ENCODE data around the gene ARSA. TPM values are rescaled to one million over a fixed set of nuclear protein-coding genes. Genes with fewer than 3 reads are reported as not detected.

ARSA gene
- total RNA-seq: 10 to 100 TPM; 23.3 to 51.8 (median 30.4) TPM

DNA sequence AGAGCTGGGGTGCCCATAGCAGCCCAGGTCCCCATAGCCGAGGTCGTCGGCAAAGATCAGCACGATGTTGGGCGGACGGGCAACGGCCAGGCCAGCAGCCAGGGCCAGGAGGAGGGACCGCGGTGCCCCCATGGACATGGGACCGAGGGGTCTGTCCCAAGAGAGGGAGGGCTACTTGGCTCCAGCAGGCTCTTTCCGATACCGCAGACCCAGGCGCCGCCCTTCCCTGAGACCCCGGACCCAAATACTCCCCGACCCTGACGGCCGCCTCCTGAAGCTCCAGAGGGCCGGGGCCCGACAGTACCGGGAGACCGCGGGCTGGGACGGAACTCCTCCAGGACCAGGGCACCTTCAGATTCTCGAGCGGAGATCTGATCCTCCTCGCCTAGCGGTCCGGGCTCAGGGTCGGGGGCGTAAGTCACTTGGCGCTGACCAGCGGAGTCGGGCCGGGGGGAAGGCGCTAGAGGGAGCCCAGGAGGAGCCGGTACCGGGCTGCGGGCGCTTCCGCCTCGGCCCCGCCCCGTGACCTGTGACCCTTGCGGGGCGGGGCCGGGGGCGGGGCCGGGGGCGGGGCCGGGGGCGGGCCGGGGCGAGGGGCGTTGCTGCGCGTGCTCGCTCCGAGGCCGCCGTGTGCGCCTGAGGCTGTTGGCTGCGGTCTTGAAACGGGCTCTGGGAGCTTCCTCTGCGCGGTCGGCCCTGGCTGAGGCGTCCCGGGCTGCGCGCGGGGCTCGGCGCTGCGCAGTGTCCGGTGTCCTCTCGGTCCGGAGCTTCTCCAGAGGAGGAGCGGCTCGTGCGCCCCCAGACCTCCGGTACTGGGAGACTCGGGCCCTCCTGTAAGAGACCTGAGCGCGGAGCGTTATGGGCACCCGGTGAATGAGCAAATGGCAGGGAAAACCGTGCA lies at the start of gene ARSA:
Gene ARSA (minus strand): TSS at position 511 of the 901 bp plus-strand sequence. CDS start 373 bp downstream, at position 138.
- TF ChIP-seq, protein P1, sequence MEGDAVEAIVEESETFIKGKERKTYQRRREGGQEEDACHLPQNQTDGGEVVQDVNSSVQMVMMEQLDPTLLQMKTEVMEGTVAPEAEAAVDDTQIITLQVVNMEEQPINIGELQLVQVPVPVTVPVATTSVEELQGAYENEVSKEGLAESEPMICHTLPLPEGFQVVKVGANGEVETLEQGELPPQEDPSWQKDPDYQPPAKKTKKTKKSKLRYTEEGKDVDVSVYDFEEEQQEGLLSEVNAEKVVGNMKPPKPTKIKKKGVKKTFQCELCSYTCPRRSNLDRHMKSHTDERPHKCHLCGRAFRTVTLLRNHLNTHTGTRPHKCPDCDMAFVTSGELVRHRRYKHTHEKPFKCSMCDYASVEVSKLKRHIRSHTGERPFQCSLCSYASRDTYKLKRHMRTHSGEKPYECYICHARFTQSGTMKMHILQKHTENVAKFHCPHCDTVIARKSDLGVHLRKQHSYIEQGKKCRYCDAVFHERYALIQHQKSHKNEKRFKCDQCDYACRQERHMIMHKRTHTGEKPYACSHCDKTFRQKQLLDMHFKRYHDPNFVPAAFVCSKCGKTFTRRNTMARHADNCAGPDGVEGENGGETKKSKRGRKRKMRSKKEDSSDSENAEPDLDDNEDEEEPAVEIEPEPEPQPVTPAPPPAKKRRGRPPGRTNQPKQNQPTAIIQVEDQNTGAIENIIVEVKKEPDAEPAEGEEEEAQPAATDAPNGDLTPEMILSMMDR (IDR thresholded peaks at IDR 0.05): no peak
- no peak for TF ChIP-seq POLR2A (IDR thresholded peaks at IDR 0.05)
- peak; percentile 77 to 94 for DNase-seq (ENCODE audit: low spot score in 2 of 2)
- WGBS, 2 donors: 3 to 7% methylated on average over 50 to 58 of the region's 88 CpGs
- intact Hi-C loops (cut with DNase I; ENCODE audit: low total_unique reads): no loop called here
- peak within 1 kb of the TSS; percentile 61 for H3K4me3 ChIP-seq (ENCODE audit: low read depth, poor library complexity, severe bottlenecking)

DNA sequence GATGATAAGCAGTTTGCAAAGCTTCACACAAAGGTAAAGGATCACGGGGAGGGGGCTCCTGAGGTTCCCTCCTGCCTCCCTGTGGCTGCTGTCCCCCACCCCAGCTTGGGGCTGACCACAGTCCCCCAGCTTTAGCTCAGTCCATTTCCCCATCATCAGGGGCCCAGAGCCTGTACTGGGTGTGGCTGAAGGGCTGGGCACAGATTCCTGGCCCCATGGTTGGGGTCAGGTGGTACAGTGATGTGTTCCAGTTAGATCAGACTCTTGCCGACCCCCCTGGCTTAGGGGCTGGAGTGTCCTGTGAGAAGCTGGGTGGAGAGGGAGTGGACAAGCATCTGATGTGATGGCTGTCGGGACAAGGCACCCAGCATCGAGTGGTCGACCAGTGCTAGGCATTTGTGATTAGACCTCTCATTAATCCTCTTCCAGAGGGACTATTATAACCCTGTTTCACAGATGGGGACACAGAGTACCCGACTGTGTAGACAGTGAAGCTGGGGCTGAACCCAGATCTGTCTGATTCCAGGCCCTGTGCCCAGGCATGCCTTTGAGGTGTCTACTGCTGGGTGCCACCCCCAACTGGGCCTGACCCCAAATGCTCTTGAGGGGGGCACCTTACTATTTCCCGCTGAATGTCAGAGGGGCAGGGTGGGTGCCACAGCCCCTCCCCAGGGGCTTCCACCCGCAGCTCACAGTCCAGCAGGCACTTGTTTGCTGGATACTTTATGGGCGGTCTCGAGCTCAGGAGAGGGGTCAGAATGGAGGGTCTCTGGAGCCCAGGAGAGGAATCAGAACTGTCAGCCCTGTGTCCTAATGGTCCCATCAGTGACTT lies 48.9 kb upstream of the ARSA start:
- peak in 1 of 2 donors; percentile 74 for DNase-seq (ENCODE audit: low spot score in 2 of 2)
- H3K4me3 ChIP-seq (ENCODE audit: low read depth, poor library complexity, severe bottlenecking): no peak overlapping the region
- WGBS, 2 donors: 66 to 77% methylated on average over 9 to 10 of the region's 10 CpGs
- intact Hi-C loops (cut with DNase I; ENCODE audit: low total_unique reads): no loop called here
- TF ChIP-seq, protein P1 (IDR thresholded peaks at IDR 0.05): no peak
- TF ChIP-seq POLR2A (IDR thresholded peaks at IDR 0.05): no peak

DNA sequence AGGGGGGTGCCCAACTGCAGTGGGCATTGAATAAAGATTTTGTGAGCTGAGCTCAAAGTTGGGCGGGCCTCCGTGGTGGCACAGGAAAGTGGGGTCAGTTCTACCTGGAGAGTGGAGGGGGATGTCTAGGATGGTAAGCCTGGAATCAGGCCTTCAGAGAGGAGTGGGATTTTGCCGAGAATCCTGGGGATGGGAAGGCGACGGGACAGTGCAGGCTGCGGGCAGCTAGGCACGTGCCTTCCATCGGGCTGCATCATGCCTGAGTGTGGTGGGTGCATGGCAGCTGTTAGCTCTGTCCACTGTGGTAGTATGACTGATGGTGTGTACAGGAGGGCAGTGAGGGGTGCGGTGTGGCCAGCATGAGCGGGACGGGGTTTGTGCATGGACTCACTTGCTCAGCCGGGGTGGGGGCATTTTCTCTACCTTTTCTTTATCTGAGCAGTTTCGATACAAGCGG lies 48.3 kb upstream of the ARSA start:
- intact Hi-C loops (cut with DNase I; ENCODE audit: low total_unique reads): no loop called here
- H3K4me3 ChIP-seq (ENCODE audit: low read depth, poor library complexity, severe bottlenecking): no peak overlapping the region
- WGBS, 2 donors: 84 to 93% methylated on average over 14 of the region's 14 CpGs
- DNase-seq (ENCODE audit: low spot score in 2 of 2): peak in 1 of 2 donors; percentile 80
- no peak for TF ChIP-seq POLR2A (IDR thresholded peaks at IDR 0.05)
- TF ChIP-seq, protein P1 (IDR thresholded peaks at IDR 0.05): no peak

DNA sequence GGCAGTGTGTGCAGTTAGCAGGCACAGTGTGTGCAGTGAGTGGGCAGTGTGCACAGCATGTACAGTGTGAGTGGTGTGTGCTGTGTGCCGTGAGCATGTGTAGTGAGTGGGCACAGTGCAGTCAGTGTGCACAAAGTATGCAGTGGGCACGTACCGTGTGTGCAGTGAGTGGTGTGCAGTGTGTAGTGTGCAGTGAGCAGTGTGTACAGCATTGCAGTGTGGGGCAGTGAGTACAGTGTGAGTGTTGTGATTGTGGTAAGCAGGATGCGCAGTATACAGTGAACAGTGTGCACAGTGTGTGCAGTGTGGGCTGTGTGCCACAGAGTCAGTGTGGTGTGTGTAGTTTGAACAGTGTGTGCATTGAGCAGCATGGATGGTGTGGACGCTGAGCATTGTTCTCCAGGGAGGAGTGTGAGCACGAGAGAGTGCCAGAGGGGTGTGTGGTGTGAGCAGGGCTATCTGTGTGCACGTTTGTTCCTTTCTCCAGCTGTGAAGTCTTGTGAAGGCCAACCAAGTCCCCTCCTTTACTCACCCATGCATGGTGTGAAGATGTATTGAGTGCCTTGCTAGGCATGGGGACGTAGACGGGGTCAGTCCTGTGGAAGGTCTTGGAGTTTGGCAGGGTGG lies 47.7 kb upstream of the ARSA start:
- DNase-seq (ENCODE audit: low spot score in 2 of 2): no peak
- no peak for TF ChIP-seq POLR2A (IDR thresholded peaks at IDR 0.05)
- TF ChIP-seq, protein P1 (IDR thresholded peaks at IDR 0.05): no peak
- WGBS, 2 donors: 77% methylated on average over 9 of the region's 9 CpGs
- intact Hi-C loops (cut with DNase I; ENCODE audit: low total_unique reads): no loop called here
- no peak overlapping the region for H3K4me3 ChIP-seq (ENCODE audit: low read depth, poor library complexity, severe bottlenecking)
